CMK (cell line): Measurements from ENCODE around the gene ABCC4.

Experiments
- DNase-seq: peaks from one replicate; pipeline ENCODE4 v3.0.0-alpha.2; 2010; ENCODE audit warnings: low read depth

The ABCC4 gene

DNA sequence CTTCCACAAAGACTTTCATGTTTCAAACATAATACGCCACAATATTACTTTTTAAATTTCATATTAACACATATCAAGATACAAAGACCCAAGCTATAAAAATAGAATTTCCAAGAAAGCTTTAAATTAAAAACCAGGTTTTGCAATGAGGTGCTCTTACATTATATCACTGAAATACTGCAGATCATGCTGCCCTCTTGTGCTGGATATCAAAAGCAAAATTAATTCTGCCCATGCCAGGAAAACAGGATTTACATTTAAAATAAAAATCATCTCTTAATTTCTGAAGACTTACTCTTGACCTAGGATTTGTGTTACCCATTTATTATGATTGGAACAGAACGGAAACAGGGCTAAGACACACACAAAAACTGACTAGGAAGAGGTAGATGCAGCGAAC lies 145.0 kb downstream of the ABCC4 start:
- no peak for DNase-seq

DNA sequence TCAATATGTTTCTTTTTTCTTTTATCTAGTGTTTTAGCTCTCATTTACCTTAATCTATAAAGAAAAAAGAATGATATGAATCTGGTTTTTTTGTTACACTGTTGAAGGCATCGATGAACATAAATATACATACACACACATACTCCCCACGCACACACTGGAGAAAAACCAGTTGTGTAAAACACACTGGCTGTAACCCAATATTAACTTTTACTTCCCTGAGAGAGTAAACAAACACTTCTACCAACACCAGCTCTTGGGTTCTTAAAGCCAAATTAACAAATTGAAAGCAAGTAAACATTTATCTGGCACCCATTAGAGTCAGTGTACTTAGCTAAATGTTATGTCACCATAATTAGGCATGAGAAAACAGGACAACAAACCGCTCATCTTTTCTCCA lies 145.7 kb downstream of the ABCC4 start:
- DNase-seq, result no peak

DNA sequence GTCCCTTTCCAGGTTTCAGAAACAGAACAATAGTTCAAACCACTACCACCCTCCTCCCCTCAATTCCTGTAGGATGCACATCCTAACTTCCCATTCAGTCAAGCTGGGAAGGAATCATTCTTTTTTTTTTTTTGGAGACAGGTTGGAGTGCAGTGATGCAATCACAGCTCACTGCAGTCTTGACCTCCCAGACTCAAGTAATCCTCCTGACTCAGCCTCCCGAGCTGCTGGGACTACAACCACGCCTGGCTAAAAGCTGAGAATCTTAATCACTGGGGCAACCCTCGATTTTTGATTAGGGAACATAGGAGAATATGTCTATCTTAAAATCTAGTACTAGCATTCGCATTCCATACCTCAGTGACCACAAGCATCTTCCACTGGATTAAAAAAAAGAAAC lies 146.2 kb downstream of the ABCC4 start:
- no peak for DNase-seq

DNA sequence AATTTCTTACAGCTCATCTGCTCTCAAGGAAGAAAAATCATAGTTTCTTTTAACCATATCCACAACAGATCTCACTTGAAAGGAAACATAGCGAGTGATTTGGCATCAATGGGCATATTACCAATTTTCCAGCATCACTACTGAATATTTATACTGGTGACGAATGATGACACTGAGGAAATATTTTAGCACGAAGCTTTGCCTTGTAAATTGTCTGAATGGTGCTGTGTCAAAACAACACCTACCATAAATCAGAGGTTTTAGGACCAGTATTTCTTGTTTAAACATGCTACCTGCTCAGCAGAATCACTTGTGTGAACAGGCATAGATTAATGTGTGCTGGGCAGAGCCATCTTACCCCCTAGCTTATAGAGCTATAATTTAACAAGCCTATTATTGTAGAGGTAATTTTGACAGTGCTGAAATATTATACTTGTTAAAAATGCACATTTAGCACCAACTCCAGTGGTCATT lies 146.8 kb downstream of the ABCC4 start:
- no peak for DNase-seq

DNA sequence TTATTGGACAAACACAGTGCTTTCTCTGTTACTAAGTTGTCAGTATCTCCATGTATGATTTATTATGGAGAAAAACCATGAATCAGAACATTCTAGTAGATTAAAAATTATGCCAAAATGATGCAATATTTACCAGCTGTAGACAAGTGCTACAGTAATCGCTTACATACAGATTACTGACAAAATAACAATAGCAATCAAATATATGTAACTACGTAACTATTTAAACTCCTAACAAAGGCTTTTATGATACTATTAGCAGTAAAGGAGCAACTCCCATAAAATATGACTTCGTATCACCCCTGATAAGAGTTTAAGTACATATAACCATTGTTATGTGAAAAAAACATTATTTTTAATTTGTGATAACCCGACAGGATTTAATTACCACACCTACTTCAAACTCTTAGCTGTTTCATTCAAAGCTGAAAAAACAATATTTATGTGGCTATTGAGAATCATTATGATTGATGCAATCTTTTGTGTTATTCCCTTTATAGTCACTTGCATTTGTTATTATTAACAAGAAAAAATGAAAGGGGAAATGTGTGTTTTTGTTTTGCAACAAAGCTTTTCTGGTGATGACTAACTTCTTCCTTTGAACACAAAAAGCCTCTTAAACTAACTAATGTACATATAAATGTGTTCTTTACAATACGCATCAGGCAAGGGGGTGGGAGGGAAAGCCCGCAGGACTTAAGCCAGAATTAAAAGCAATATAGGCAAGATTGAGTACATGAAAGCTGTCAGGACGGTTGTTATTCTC lies 147.4 kb downstream of the ABCC4 start:
- DNase-seq, result no peak

DNA sequence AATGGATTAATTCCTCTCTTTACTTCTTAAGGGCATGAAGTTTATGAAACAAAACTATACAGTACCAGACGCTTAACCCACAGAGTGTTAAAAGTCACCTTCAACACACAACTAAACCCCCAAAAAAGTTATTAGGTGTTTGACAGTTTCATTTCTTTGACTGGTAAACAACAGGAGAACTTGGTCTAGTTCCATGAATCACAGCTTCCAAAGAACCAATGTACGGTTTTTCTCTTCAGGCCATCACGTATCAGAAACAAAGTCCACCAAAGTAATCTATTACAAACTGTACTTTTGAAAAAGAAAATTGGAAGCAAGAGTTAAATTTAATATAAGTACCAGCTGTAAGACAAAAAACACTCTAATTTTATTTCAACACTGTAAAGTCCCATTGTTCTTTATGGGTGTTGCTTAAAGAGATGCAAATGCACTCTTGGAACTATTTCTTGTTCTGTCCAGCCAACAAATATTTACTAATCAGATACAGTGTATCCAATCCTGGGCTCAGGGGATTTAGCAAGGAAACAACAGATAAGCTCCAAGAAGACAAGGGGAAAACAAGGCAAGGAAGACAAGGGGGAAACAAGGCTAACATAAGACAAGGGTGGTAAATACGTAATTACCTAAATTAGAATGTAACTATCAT lies 149.2 kb downstream of the ABCC4 start:
- no peak for DNase-seq

DNA sequence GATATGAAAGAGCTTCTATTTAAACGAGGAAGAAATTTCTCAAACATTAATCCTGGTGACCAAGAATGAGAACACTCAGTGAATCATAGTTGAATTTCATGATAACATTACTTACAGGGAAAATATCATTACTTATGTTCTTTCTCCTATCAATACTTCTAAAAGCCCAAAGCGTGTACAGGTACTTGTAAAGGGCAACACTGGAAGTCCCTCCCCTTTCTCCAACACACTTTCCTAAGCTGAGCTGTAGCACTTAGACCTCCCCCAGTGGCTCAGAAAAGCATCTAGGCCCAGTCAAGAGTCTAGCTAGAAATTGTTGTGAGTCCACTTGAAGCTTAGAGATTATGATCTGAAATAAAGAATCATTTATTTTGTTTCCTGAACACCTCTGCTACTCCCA lies 150.7 kb downstream of the ABCC4 start:
- DNase-seq, result no peak

DNA sequence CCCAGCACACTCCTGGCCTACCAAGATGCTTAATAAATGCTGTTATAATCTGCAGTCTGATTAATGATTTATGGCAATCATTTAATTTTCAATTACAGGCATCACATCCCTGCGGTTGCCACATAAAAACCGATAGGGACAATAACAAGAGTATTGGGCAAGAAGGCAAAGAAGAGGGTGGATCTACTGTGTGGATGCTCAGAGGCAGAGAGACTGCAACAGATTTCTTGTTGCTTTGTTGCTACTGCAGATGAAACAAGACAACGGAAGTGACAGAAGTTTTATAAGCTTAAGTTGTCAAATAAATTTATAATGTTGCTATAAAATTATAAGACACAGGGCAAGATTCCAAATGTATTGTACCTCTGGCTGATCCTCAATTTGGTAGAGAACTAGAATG lies 154.8 kb downstream of the ABCC4 start:
- no peak for DNase-seq

DNA sequence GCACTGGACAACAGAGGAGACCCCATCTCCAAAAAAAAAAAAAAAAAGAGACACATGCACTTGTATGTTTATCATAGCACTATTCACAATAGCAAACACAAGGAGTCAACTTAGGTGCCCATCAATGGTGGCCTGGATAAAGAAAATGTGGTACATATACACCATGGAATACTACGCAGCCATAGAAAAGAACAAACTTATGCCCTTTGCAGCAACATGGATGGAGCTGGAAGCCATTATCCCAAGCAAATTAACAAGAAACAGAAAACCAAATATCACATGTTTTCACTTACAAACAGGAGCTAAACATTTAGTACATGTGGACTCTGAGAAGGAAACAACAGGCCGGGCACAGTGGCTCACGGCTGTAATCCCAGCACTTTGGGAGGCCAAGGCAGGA lies 155.7 kb downstream of the ABCC4 start:
- DNase-seq, result no peak

DNA sequence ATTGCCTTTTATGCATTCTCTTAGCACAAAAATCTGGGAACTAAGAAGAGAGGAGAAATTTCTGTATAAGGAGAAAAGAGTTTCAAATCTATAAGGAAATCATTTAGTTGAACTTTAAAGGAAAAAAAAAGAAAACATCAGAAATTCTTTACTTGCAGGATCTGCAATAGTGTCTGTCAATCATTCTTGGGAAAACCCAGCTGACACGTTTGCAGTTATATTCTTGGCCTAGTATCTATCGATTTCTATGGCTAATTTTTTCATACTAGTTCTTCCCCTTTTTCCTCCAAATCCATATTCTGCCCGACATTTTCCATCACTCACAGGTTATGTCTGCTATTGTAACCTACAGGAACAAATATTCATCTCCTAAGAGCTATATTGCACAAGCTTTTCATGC lies 160.7 kb downstream of the ABCC4 start:
- DNase-seq, result no peak

DNA sequence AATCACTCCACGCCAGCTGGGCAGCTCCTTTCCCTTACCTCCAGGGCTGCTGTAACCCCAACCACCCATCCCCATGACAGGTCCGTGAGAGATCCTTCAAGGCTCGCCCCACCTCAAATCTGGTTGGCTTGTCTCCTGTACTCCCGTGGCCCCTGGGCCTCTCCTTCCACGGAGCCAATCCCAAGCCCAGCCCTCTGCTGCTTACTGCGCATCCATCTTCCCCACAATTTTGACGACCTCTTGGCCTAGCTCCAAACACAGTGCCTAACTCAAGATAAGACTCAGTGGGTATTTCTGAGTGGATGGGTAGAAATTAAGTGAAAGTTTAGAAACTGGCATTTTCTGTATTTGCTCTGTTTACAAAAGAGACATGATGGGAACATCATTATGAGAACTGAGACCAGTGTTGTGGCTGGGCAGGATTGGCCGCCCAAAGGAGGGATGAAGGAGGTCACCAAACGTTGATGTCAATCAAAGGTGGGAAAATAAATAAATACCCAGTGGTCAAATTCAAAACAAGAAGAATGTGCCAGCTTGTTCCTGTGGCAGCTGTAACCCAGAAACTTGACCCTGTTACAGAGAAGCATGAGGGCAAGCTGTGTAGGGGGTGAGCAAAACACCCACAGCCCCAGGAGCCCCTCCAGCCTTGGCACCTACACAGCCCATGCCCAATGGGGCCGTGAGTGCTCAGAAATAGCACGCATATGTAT lies 162.2 kb downstream of the ABCC4 start:
- DNase-seq, result no peak

DNA sequence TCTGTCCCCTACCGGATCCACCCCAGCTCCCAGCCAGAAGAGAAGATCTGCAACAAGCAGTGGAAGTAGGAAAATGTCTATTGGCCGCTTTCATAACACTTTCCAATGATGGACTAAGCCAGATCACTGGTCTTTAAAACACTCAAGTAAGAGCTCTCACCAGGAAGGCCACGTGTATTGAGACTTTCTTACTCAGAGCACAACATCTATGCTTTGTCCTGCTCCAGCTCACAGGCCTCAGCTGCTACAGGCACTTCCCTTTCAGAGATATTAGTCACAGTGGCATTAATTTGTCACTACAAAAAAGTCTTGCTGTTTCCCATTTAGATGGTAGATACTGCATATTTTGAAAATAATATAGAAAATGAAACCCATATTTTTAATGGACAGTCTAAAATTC lies 164.2 kb downstream of the ABCC4 start:
- DNase-seq, result no peak

DNA sequence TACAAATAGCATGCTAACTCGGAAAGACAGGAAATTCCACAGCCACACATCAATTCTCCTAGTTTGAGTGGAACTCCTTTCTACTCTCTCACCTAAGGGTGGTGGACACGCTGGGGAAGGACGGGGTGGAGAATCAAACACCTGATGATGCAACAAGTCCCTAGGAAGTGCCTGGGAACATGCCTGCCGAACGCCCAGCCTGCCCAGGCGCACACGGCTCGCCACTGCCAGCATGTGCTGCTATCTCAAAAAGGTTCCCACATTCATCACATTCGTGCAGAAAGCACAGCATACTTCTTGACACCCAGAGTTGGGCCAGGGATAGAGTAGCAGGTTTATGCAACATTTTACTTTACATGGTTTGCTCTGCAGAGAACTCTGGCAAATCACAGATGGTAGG lies 164.6 kb downstream of the ABCC4 start:
- no peak for DNase-seq

DNA sequence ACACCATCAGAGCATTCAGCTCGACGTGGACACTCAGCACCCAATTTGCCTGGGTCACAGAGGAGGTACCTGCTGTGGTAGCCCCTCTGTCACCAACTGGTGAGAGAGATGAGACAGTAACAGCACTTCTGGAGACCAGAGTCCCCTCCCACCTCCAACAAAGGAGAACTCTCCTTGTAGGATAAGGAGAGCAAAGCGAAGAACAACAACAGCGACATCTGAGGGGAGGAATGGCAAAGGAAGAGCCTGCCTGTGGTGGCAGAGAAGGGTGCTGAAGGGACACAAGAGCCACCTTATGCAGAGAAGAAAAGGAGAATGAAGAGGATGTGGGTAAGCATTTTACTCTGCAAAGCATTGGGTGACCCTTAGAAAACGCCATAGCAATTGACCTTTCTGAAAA lies 167.8 kb downstream of the ABCC4 start:
- no peak for DNase-seq

DNA sequence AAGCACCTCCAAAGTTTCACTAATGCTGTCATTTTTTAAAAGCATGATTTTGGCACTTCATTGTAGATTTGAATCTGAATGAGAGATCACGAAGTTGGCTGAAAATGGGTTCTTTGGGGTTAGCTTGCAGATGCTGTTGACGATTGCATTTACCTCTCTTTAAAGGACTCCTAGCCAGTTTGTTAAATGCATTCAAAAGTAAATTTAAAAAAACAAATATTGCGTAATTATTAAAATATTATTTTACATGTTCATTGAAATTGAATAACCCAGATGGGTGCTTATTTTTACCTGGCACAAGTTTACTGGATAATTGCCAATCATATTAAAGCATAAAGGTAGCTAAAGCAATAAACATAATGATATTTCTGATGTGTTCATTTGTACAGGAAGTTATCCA lies 172.2 kb downstream of the ABCC4 start:
- no peak for DNase-seq

DNA sequence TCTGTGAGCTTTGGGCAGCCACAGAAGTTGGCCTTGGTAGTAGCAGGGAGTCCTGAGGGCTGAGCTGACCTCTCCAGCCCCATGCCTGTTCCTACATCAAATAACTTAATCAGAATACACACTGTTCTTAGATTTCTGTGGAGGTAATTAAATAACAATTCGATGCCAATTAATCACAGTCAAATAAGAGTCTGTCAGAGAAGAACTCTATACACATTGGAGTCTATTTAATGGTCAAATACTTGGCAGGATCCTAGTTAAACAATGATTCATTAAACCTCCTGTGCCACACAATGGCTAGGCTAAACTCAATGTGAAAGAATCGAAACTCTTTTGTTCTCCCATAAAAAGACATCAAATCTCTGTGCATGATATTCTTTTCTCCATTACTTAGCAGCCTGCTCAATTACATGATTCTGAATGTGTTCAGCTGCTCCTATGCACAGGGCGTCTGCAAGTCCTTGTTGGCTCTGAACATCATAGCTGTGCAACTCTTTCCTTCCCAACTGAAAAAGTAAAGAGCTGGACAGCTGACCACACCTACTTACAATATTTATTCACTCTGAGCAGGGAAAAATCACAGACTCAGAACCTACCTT lies 173.1 kb downstream of the ABCC4 start:
- no peak for DNase-seq

DNA sequence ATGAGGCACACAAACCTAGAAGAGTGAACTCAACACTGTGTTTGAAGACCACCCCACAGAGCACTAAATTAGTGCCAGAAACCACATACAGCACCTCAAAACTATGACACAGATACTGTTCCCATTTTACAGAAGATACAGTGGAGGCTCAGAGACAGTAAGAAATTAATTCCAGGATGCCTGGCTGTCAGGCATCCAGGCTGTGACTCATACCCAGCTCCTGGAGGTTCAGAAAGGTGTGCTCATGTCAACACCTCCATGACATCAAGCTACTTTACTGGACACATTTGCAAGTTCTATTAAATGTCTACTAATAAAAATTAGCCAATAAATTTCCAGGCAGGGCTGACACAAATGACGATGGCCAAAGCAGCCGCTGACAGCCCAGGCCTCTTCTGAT lies 176.3 kb downstream of the ABCC4 start:
- DNase-seq, result no peak

DNA sequence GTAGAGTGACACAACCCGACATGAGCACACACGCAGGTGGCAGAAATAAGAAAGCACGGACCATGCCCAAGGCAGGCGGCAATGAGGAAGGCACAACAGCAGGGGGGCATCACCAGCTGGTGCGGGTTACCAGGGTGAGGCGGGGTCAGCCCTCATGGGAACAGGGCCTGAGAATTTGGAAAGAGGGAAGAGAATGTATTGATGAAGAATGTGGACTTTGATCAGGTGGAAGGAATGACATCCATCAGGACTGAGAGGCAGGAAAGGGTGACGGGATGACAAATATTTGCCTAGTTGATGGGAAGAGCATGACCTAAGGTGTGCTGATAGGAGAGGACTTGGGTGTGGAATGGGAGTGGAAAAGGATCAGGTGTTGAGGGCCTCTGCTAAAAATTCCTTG lies 177.5 kb downstream of the ABCC4 start:
- DNase-seq, result no peak

DNA sequence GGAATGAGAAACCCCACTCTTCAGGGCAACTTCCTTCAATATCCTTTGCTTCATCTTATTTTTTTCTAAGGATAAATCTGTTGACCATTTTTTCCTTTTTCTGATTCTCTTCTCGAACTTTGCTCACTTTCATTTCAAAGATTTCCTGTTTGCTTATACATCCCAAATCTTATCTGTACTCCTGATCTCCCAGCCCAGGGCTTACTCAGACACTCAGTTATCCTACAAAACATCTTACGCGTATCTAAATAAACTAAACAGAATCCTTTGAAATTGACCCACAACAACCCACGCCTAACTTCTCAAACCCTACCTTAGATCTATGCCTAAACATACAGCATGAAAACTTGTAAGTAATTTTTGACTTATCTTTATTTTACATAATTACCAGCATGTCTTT lies 179.2 kb downstream of the ABCC4 start:
- DNase-seq, result no peak

DNA sequence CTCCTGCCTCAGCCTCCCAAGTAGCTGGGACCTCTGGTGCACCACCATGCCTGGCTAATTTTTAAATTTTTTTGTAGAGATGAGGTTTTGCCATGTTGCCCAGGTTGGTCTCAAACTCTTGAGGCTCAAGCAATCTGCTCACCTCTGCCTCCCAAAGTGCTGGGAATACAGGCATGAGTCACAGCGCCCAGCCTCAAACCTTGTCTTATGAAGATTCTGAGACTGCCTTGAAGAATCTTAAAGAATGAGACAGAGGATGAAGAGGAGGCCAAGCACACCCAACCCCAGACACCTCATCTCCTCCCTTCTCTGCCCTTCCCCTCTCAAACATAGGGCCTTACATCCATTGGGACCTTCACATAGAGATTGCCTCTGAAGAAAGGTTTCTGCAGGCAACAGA lies 179.7 kb downstream of the ABCC4 start:
- no peak for DNase-seq

DNA sequence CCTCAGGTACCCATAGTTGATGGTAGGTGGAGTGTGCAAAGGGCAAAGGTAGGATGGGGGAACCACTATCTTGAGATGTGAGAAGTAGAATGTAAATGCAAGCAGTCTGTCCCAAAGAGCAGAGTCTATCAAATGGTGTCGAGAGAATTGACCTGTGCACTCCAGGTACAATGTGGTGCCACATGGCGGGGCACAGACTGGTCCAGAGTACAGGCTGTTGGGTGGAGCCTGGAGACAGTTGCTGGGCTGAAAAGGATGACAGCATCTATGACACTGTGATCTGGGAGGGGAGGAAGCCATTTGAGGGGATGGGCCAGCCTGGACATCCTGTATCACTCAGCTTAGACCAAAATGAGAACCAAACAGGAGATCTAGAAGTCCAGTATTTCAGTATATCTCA lies 180.6 kb downstream of the ABCC4 start:
- no peak for DNase-seq

DNA sequence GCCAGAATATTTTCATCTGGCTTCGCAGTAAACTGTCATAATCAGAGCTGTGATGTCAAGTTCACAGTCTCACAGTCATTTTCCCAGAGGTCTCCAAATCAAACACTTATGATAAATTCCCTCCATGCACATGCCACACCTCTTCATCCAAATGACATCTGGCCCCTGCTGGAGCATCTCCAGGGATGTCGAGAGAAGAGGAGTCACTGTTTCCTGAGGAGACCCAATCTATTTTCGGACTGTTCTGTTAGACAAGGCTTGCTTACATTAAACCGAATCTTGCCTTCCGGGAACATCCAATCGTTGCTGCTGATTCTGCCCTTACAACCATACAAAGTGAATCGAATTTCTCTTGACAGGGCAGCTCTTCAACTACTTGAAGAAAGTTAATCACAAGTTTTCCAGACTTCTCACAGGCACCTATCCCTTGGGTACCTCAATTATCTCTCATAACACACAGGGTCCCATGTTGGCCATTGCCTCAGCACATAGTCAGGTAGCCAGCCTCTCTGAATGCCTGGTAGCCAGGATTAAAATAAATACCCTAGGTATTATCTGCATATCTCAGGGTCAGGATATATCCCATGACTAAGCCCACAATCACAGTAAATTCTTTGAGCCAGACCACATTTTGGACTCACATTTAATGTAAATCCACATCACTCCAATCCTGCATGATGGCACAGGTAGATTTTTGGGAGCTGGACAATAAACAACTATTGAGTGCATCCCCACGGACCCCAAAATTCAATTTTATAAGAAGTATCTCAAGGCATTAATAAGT lies 182.5 kb downstream of the ABCC4 start:
- DNase-seq, result no peak
